HUES6 (cell line): Measurements from ENCODE around the gene WSCD1.

ENCODE experiments used
- H3K27ac ChIP-seq: 2 replicates; pipeline ENCODE4 v1.7.0; 2013; ENCODE audit warnings: low read depth, mild to moderate bottlenecking, low read length, inconsistent platforms
- H3K27me3 ChIP-seq: 2 replicates; pipeline ENCODE4 v1.6.1; 2013; ENCODE audit warnings: low read length; ENCODE audit not compliant: control insufficient read depth, insufficient read depth
- H3K36me3 ChIP-seq: 2 replicates; pipeline ENCODE4 v1.6.1; 2013; ENCODE audit warnings: low read length; ENCODE audit not compliant: control insufficient read depth, insufficient read depth
- H3K4me1 ChIP-seq: 2 replicates; pipeline ENCODE4 v1.6.1; 2013; ENCODE audit warnings: low read length; ENCODE audit not compliant: control insufficient read depth, insufficient read depth
- H3K4me3 ChIP-seq: 2 replicates; pipeline ENCODE4 v1.5.1; 2013; ENCODE audit warnings: low read depth, low read length
- H3K9ac ChIP-seq: one replicate; pipeline ENCODE4 v1.6.1; 2013; ENCODE audit warnings: mild to moderate bottlenecking, low read length
- H3K9me3 ChIP-seq: 2 replicates; pipeline ENCODE4 v1.6.1; 2013; ENCODE audit warnings: low read depth, low read length; ENCODE audit not compliant: control insufficient read depth, insufficient read depth

WSCD1 gene

DNA sequence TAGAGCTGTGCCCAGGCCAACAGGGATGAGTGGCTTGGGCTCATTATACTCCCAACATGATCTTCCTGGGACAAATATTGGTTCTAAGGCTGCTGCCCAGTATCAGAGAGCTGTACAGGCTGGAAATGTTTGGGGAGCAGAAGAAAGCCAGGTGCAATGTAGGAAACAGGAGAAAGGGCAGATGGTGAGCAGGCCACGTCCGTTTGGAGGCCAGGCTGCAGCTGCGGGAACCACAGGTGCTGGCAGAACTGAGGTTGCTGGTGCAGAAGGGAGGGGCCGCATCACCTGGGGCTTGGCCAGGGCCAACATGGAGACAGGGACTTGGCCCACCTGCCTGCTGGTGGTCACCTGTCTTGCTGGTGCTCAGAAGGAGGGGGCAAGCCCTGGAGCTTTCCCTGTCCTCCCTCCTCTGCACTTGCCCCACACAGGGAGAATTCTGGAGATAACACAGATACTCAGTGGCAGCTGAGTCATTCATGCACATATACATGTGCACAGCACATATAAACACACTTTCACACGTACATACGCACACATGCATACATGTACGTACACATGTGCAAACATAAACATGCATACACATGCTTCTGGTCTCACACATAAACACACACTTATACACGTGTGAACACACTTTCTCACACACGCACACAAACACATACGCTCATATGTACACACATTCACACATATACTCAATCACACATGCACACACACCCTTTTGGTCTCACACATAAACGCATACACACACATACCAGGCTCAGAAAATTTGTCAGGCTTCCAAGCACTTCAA lies 67.7 kb downstream of the WSCD1 start:
- Histone ChIP-seq H3K4me1 (peaks cover 13% of the 10 kb centered on the region), H3K4me3 (no peak overlapping the region), H3K9ac (no peak overlapping the region), H3K27ac (no peak overlapping the region), H3K9me3 (no peaks in the 10 kb centered on the region), H3K36me3 (no peaks in the 10 kb centered on the region), H3K27me3 (no peaks in the 10 kb centered on the region)

- no peaks in the 10 kb centered on the region for H3K36me3 ChIP-seq
- peaks cover 13% of the 10 kb centered on the region for H3K4me1 ChIP-seq
- H3K9ac ChIP-seq: no peak overlapping the region
- H3K9me3 ChIP-seq: no peaks in the 10 kb centered on the region
- H3K4me3 ChIP-seq: no peak overlapping the region
- H3K27ac ChIP-seq: no peak overlapping the region
- no peaks in the 10 kb centered on the region for H3K27me3 ChIP-seq
These were observed 68.7 kb downstream of the WSCD1 start for GRCh38 chr17:6138761-6139446.

DNA sequence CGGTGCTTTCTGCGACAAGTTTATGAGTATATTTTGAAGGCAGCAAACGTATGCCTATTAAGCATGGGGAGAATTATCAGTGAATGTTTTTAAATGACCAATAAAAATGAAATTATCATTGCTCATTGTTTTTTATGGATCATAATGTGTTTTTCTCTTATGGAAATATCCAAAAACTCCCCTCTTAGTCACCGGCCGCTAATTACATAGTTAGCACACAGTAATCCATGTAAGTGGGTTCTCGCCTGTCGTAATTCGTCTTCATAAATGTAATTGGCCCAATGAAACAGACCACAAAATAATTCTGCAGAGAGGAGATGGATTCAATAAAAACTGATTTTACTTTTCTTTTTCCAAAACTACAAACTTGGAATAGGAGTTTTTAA lies 69.3 kb downstream of the WSCD1 start:
- H3K4me1 ChIP-seq: peaks cover 13% of the 10 kb centered on the region
- no peak overlapping the region for H3K4me3 ChIP-seq
- no peaks in the 10 kb centered on the region for H3K36me3 ChIP-seq
- no peaks in the 10 kb centered on the region for H3K9me3 ChIP-seq
- H3K27ac ChIP-seq: no peak overlapping the region
- H3K9ac ChIP-seq: no peak overlapping the region
- H3K27me3 ChIP-seq: no peaks in the 10 kb centered on the region

DNA sequence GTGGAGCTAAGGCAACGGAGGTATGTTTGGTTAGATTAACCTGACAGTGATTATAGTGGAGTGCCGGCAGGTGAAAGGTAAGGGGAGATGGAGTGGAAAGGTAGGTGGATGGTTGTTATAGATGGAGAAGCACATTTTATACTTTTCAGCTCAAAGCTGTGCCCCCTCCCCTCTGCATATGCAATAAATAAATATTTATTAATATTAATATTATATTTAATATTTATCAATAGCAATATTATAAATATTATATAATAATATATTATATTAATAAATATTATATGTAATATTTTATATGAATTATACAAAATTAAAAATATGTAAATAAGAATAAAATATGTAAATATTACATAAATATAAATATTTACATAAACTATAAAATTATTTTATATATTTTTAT lies 70.0 kb downstream of the WSCD1 start:
- Histone ChIP-seq H3K4me3 (no peak overlapping the region), H3K4me1 (peaks cover 13% of the 10 kb centered on the region), H3K27me3 (no peaks in the 10 kb centered on the region), H3K27ac (no peak overlapping the region), H3K9me3 (no peaks in the 10 kb centered on the region; the same call in 1 of the 2 replicates), H3K36me3 (no peaks in the 10 kb centered on the region), H3K9ac (no peak overlapping the region)

GRCh38 chr17:6140728-6141330 lies 70.7 kb downstream of the WSCD1 start:
- H3K4me1 ChIP-seq: peaks cover 13% of the 10 kb centered on the region
- H3K9me3 ChIP-seq: no peaks in the 10 kb centered on the region; the same call in 1 of the 2 replicates
- H3K27me3 ChIP-seq: no peaks in the 10 kb centered on the region
- H3K4me3 ChIP-seq: no peak overlapping the region
- no peak overlapping the region for H3K27ac ChIP-seq
- H3K9ac ChIP-seq: no peak overlapping the region
- no peaks in the 10 kb centered on the region for H3K36me3 ChIP-seq

DNA sequence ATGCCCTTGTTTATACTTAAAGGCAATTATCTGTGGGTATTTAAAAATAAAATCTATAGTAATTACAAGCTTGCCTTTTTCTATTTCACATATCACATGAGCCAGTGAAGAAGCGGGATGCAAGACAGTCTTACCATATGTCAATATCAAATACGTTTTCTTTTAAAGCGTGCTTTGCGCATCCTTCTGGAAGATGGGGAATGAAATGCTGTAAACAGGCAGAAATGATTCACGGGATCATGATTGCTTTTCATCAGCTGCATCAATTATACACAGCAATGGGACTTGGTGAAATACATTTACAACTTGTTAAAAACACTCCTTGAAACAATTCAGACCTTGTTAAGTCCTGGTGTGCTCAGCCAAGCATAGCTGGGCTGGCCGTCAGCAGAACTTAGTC lies 72.5 kb downstream of the WSCD1 start:
- H3K27ac ChIP-seq: no peak overlapping the region
- no peaks in the 10 kb centered on the region for H3K27me3 ChIP-seq
- peaks cover 4% of the 10 kb centered on the region for H3K9me3 ChIP-seq
- H3K4me1 ChIP-seq: peaks cover 13% of the 10 kb centered on the region
- no peak overlapping the region for H3K9ac ChIP-seq
- H3K36me3 ChIP-seq: no peaks in the 10 kb centered on the region
- H3K4me3 ChIP-seq: no peak overlapping the region

GRCh38 chr17:6145946-6146345 lies 75.8 kb downstream of the WSCD1 start:
- Histone ChIP-seq H3K4me1 (no peaks in the 10 kb centered on the region), H3K4me3 (no peak overlapping the region), H3K27ac (no peak overlapping the region), H3K27me3 (no peaks in the 10 kb centered on the region), H3K9me3 (peaks cover 7% of the 10 kb centered on the region), H3K36me3 (no peaks in the 10 kb centered on the region), H3K9ac (no peak overlapping the region)

- H3K4me1 ChIP-seq: no peaks in the 10 kb centered on the region
- no peak overlapping the region for H3K9ac ChIP-seq
- H3K27me3 ChIP-seq: no peaks in the 10 kb centered on the region
- peaks cover 7% of the 10 kb centered on the region for H3K9me3 ChIP-seq
- no peaks in the 10 kb centered on the region for H3K36me3 ChIP-seq
- no peak overlapping the region for H3K27ac ChIP-seq
- no peak overlapping the region for H3K4me3 ChIP-seq
These were observed 76.9 kb downstream of the WSCD1 start for GRCh38 chr17:6147042-6147441.

GRCh38 chr17:6153375-6153774 lies 83.2 kb downstream of the WSCD1 start:
- Histone ChIP-seq H3K4me3 (no peak overlapping the region), H3K36me3 (no peaks in the 10 kb centered on the region), H3K9me3 (peaks cover 3% of the 10 kb centered on the region; the same call in 1 of the 2 replicates), H3K27ac (no peak overlapping the region), H3K4me1 (no peaks in the 10 kb centered on the region), H3K27me3 (no peaks in the 10 kb centered on the region), H3K9ac (no peak overlapping the region)

DNA sequence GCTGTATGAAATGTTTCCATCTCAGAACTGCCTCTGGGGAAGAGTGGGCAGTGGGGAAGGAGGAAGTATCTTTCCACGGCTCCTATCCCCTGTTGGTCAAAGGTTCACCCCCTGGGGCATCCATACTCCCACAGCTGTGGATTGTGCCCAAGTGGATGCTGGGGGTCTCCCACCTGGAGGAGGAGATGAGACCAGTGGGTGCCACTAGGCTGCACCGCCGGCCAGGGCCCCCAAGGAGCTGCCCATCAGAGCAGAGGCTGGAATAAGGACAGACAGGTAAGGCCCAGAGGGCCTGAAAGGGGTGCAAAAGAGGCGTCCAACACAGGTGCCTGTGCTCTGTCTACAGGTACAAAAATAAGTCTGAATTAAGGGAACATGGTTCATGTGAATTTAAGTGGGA lies 87.5 kb downstream of the WSCD1 start:
- H3K9ac ChIP-seq: no peak overlapping the region
- H3K36me3 ChIP-seq: no peaks in the 10 kb centered on the region
- no peak overlapping the region for H3K27ac ChIP-seq
- H3K4me1 ChIP-seq: peaks cover 17% of the 10 kb centered on the region
- no peaks in the 10 kb centered on the region for H3K27me3 ChIP-seq
- H3K9me3 ChIP-seq: no peaks in the 10 kb centered on the region
- no peak overlapping the region for H3K4me3 ChIP-seq

DNA sequence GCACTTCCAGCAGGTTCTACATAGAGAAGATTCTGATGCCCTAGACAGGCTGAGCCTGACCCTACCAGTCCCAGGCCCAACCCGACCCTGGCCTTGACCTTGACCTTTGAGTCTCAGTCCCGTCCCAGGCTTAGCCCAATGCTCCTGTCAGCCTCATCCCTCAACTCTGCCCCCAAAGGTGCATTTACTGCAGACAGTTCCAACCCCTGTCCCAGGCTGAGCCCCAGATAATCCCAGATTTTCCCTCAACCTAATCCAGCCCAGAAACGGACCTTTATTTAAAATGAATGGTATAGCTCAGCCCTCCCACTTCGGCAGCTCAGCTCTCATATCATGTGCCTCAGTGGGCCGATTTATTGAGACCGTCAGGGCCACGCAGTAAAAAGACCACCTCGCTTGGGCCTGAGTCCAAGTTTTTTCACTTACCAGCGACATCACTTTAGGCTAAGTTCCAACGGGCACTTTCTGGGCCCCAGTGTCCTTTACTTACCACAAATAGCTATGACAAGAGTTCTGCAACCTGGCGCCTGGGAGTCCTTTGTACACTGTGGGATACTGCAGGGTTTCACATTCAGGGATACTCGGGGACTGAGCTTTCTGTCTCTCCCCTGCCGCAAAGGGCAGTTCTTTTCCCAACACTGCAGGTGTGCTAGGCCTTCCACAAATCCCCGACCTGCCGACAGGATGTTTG lies 89.5 kb downstream of the WSCD1 start:
- Histone ChIP-seq H3K4me3 (no peak overlapping the region), H3K9me3 (no peaks in the 10 kb centered on the region), H3K27me3 (no peaks in the 10 kb centered on the region), H3K36me3 (no peaks in the 10 kb centered on the region), H3K9ac (no peak overlapping the region), H3K27ac (no peak overlapping the region), H3K4me1 (peaks cover 25% of the 10 kb centered on the region)
